ENCODE results near the gene TM4SF20. TPM values are rescaled to one million over a fixed set of nuclear protein-coding genes. Genes with fewer than 3 reads are reported as not detected.
"Not testable (repeated sequence)": the region's sequence is repeated elsewhere in the genome, so short reads cannot be mapped to it uniquely, and the experiment has no call there.

TM4SF20 gene
- polyA plus RNA-seq, 1 of the 3 experiments (the other 2 are of a cell fraction), result 0.03 TPM

- WGBS (ENCODE audit: low lambda C conversion rate), result 58% methylated on average over 3 of the region's 3 CpGs
- Histone ChIP-seq H3K4me3 (ENCODE audit: low read depth in 2 of 2, low read length in 1 of 2) (no peak overlapping the region), H3K27ac (ENCODE audit: low read depth in 2 of 2, low read length in 1 of 2) (no peak overlapping the region), H3K27me3 (ENCODE audit: insufficient read depth) (no peaks in the 10 kb centered on the region), H3K9ac (no peak overlapping the region), H3K79me2 (ENCODE audit: insufficient read depth) (no peaks in the 10 kb centered on the region), H2AFZ (ENCODE audit: low read depth) (no peak overlapping the region), H3K9me2 (no peaks in the 10 kb centered on the region), H3K4me1 (ENCODE audit: control insufficient read depth in 1 of 2, insufficient read depth in 2 of 2, low read depth in 1 of 2, low read length in 1 of 2) (no peaks in the 10 kb centered on the region; a peak in 1 of 4 replicates), H4K20me1 (ENCODE audit: insufficient read depth) (no peaks in the 10 kb centered on the region), H3F3A (replicated peaks; ENCODE audit: insufficient read depth) (no peaks in the 10 kb centered on the region), H3K36me3 (replicated peaks in 1 of 2; ENCODE audit: control insufficient read depth in 1 of 2, insufficient read depth in 2 of 2, low read length in 1 of 2) (no peaks in the 10 kb centered on the region), H3K4me2 (no peak overlapping the region), H3K9me3 (0 out of 2 replicates have a peak, but pooled peaks cover 8% of the 10 kb centered on the region)
- no peak for TF ChIP-seq PBX3 (IDR thresholded peaks at IDR 0.05)
- POLR2A ChIA-PET, result no interaction called here
- no peak for DNase-seq
- CTCF ChIA-PET, result interaction anchor here (1.9 kb wide), 1 partner anchor 377 kb away, joined by 5 read pairs; no protein-coding TSS in a partner anchor
Measured at GRCh38 chr2:227389231-227389630, 10.1 kb upstream of the TM4SF20 start.

- Histone ChIP-seq H4K20me1 (ENCODE audit: insufficient read depth) (no peaks in the 10 kb centered on the region), H2AFZ (ENCODE audit: low read depth) (no peak overlapping the region), H3K36me3 (replicated peaks in 1 of 2; ENCODE audit: control insufficient read depth in 1 of 2, insufficient read depth in 2 of 2, low read length in 1 of 2) (no peaks in the 10 kb centered on the region), H3K9ac (no peak overlapping the region), H3K9me3 (0 out of 2 replicates have a peak, but pooled peaks cover 8% of the 10 kb centered on the region), H3K4me2 (no peak overlapping the region), H3K27ac (ENCODE audit: low read depth in 2 of 2, low read length in 1 of 2) (no peak overlapping the region), H3K79me2 (ENCODE audit: insufficient read depth) (no peaks in the 10 kb centered on the region), H3K9me2 (no peaks in the 10 kb centered on the region), H3K4me1 (ENCODE audit: control insufficient read depth in 1 of 2, insufficient read depth in 2 of 2, low read depth in 1 of 2, low read length in 1 of 2) (no peaks in the 10 kb centered on the region; a peak in 1 of 4 replicates), H3F3A (replicated peaks; ENCODE audit: insufficient read depth) (no peaks in the 10 kb centered on the region), H3K4me3 (ENCODE audit: low read depth in 2 of 2, low read length in 1 of 2) (no peak overlapping the region), H3K27me3 (ENCODE audit: insufficient read depth) (no peaks in the 10 kb centered on the region)
- TF ChIP-seq NFIC (IDR thresholded peaks at IDR 0.05; ENCODE audit: borderline replicate concordance), result 0 out of 2 replicates have a peak, but pooled peaks have one; percentile 31
- TF ChIP-seq ELF1 (IDR thresholded peaks at IDR 0.05), result no peak
- DNase-seq, result no peak
- POLR2A ChIA-PET, result no interaction called here
- CTCF ChIA-PET, result no interaction called here
- WGBS (ENCODE audit: low lambda C conversion rate), result 49% methylated on average over 7 of the region's 7 CpGs
Measured at GRCh38 chr2:227388537-227389011, 9.5 kb upstream of the TM4SF20 start.

GRCh38 chr2:227387583-227387982 lies 8.5 kb upstream of the TM4SF20 start, which contains the start of gene SCYGR1:
TSS of gene SCYGR1 (minus strand) at chr2:227387949. CDS start at chr2:227387949, 0 bp downstream.
- H3F3A ChIP-seq (replicated peaks; ENCODE audit: insufficient read depth); H3K27ac ChIP-seq (ENCODE audit: low read depth in 2 of 2, low read length in 1 of 2); H3K79me2 ChIP-seq (ENCODE audit: insufficient read depth); H3K4me3 ChIP-seq (ENCODE audit: low read depth in 2 of 2, low read length in 1 of 2); H2AFZ ChIP-seq (ENCODE audit: low read depth); H3K9me3 ChIP-seq; H3K27me3 ChIP-seq (ENCODE audit: insufficient read depth); H3K4me2 ChIP-seq; CTCF ChIA-PET; POLR2A ChIA-PET; H4K20me1 ChIP-seq (ENCODE audit: insufficient read depth); H3K4me1 ChIP-seq (ENCODE audit: control insufficient read depth in 1 of 2, insufficient read depth in 2 of 2, low read depth in 1 of 2, low read length in 1 of 2); H3K9me2 ChIP-seq; H3K36me3 ChIP-seq (replicated peaks in 1 of 2; ENCODE audit: control insufficient read depth in 1 of 2, insufficient read depth in 2 of 2, low read length in 1 of 2); DNase-seq; H3K9ac ChIP-seq: not testable (repeated sequence)
- 100% methylated on average over 1 of the region's 7 CpGs for WGBS (ENCODE audit: low lambda C conversion rate)

- H3K79me2 ChIP-seq (ENCODE audit: insufficient read depth), result no peaks in the 10 kb centered on the region
- no peaks in the 10 kb centered on the region for H4K20me1 ChIP-seq (ENCODE audit: insufficient read depth)
- no peaks in the 10 kb centered on the region; a peak in 1 of 4 replicates for H3K4me1 ChIP-seq (ENCODE audit: control insufficient read depth in 1 of 2, insufficient read depth in 2 of 2, low read depth in 1 of 2, low read length in 1 of 2)
- 0 out of 2 replicates have a peak, but pooled peaks cover 8% of the 10 kb centered on the region for H3K9me3 ChIP-seq
- H3K9me2 ChIP-seq, result no peaks in the 10 kb centered on the region
- ChIA-PET POLR2A (no interaction called here), CTCF (interaction anchor here (1.7 kb wide), 1 partner anchor 19 kb away, joined by 11 read pairs; no protein-coding TSS in a partner anchor)
- no peak overlapping the region for H3K4me2 ChIP-seq
- no peak for TF ChIP-seq RCOR1 (IDR thresholded peaks at IDR 0.05; ENCODE audit: low read length)
- no peak for TF ChIP-seq MAX (IDR thresholded peaks at IDR 0.05; ENCODE audit: low read depth)
- no peak for TF ChIP-seq TEAD4 (IDR thresholded peaks at IDR 0.05; ENCODE audit: borderline replicate concordance, insufficient read depth)
- no peak for TF ChIP-seq GATA2 (CRISPR knock-in tag; IDR thresholded peaks at IDR 0.05)
- TF ChIP-seq RFX5 (IDR thresholded peaks at IDR 0.05; ENCODE audit: low read length), result no peak
- TF ChIP-seq EZH2phosphoT487 (IDR thresholded peaks at IDR 0.05; ENCODE audit: borderline replicate concordance, low read depth), result no peak
- TF ChIP-seq MXI1 (IDR thresholded peaks at IDR 0.05; ENCODE audit: low read depth, low read length), result no peak
- TF ChIP-seq RAD21 (IDR thresholded peaks at IDR 0.05; ENCODE audit: low read length), result no peak
- no peak for TF ChIP-seq PBX3 (IDR thresholded peaks at IDR 0.05)
- no peak for TF ChIP-seq YY1 (IDR thresholded peaks at IDR 0.05; ENCODE audit: low read depth)
- no peak overlapping the region for H2AFZ ChIP-seq (ENCODE audit: low read depth)
- WGBS (ENCODE audit: low lambda C conversion rate), result 67% methylated on average over 6 of the region's 6 CpGs
- DNase-seq, result no peak
- H3K27ac ChIP-seq (ENCODE audit: low read depth in 2 of 2, low read length in 1 of 2), result no peak overlapping the region
- H3K4me3 ChIP-seq (ENCODE audit: low read depth in 2 of 2, low read length in 1 of 2), result no peak overlapping the region
- H3F3A ChIP-seq (replicated peaks; ENCODE audit: insufficient read depth), result no peaks in the 10 kb centered on the region
- H3K9ac ChIP-seq, result no peak overlapping the region
- no peaks in the 10 kb centered on the region for H3K36me3 ChIP-seq (replicated peaks in 1 of 2; ENCODE audit: control insufficient read depth in 1 of 2, insufficient read depth in 2 of 2, low read length in 1 of 2)
- H3K27me3 ChIP-seq (ENCODE audit: insufficient read depth), result no peaks in the 10 kb centered on the region
Measured at GRCh38 chr2:227386630-227387029, 7.5 kb upstream of the TM4SF20 start.
